Stimulated activated CD4-positive, alpha-beta T cell treated with anti-CD3 and anti-CD28 coated beads, TNF-alpha, amount 100 ng/mL, for 4 hours (primary cell): Measurements from ENCODE around the gene TBXAS1.

Experiments
- DNase-seq, 3 experiments: peaks; one replicate each; pipeline ENCODE4 v3.0.0-alpha.2; 2020; ENCODE audit warnings: low read depth in 3 of 3

TBXAS1 gene

GRCh38 chr7:140049339-140050024 is 220.4 kb downstream of the TBXAS1 start:
- no peak for DNase-seq

DNA sequence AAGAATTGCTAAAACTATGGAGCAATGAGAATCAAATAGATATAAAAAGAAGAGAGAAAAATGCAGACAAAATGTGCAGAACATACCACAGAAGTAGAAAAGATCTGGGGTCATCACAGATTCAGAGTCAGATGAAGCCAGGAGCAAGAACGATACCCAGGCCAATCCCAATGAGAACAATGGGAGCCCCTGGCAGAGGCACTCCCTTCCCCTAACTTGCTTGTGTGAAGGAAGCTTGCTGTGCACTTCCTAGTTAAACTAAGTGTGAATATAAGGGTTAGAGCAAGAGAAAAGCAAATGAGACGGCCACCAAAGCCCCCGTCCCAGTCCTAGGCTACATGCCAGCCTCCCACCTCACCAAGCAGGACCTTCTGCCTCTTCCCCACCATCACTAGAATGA is 221.0 kb downstream of the TBXAS1 start:
- no peak for DNase-seq

GRCh38 chr7:140051820-140052219 is 222.8 kb downstream of the TBXAS1 start:
- DNase-seq, result no peak

DNA sequence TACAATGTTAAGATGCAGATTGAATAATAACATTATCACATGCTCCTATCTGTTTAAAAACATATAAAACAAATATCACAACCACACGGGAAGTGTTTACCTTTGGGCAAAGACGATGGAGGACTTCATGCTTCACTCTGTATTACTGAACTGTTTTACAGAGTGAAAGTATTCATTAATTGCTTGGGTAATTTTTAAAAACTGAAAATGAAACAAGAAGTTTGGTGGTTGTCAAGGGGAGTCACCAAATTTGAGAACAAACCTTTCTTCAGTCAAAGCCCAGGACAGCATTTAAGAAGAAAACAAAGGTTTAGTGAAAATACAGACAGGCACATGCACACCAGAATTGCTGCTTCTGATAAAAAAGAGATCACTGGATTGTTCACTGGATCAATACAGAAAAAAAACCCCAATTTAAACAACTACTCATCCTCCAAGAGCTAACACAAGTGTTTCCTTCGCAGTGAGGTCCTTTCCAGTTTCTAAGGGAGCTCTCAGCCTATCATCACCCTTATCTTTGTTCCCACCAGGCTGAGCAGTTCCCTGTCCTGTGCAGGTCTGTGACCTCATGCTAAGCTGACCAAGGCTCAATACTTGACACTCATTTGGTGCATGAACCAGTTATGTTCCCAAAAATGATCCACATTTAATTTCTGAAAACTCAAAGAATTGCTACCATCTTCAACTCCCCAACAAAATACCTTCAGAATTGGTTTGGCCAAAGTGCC is 224.9 kb downstream of the TBXAS1 start:
- no peak for DNase-seq

- DNase-seq, result no peak
Observed at GRCh38 chr7:140054751-140055150, 225.7 kb downstream of the TBXAS1 start.

DNA sequence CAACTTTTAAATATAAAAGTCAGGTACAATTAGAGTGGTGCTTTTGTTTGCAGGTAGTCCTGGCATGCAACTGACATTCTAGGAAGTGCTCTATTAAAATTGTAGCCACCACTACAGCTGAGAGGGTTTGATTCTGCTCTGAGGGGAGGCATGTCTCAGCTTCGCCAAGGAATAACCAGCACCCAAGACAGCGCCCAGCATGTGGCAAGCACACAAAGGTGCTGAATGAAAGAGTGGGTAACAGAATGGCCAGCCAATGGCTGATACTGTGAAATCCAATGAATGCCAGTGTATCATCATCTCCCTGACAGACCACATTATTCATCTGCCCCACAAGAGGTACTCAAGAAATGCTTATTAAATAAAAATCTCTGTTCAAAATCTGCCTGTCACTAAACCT is 226.8 kb downstream of the TBXAS1 start:
- DNase-seq, result no peak

- DNase-seq, result no peak
Observed at GRCh38 chr7:140056431-140057142, 227.5 kb downstream of the TBXAS1 start.

DNA sequence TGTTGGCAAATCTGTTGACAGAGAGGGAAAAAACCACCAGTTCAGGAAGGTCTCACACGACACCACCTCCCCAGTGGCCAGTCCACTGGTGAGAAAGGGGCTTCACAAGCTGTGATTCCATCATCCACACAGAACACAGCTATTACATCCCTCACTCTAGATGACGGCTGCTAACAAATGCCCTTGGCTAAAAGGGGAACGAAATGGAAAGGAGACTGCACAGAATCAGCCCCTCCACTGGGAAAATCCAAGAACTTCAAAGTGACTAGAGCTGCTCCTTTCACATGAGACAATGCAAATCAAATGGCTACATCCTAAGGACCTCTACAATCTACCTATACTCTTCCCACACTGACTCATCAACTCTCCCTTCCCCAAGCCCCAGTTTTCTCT is 228.1 kb downstream of the TBXAS1 start:
- DNase-seq, result no peak

DNA sequence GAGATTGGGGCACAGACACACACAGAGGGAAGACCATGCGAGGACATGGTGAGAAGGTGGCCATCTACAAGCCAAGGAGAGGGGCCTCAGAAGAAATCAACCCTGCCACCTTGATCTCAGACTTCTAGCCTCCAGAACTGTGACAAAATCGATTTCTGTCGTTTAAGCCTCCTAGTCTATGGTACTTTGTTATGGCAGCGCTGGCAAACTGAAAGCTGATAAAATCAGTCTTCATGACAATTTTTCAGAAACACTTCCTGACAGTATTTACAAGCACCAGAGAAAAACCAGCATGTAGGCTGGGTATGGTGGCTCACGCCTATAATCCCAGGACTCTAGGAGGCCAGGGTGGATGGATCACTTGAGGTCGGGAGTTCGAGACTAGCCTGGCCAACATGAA is 229.5 kb downstream of the TBXAS1 start:
- DNase-seq, result no peak

DNA sequence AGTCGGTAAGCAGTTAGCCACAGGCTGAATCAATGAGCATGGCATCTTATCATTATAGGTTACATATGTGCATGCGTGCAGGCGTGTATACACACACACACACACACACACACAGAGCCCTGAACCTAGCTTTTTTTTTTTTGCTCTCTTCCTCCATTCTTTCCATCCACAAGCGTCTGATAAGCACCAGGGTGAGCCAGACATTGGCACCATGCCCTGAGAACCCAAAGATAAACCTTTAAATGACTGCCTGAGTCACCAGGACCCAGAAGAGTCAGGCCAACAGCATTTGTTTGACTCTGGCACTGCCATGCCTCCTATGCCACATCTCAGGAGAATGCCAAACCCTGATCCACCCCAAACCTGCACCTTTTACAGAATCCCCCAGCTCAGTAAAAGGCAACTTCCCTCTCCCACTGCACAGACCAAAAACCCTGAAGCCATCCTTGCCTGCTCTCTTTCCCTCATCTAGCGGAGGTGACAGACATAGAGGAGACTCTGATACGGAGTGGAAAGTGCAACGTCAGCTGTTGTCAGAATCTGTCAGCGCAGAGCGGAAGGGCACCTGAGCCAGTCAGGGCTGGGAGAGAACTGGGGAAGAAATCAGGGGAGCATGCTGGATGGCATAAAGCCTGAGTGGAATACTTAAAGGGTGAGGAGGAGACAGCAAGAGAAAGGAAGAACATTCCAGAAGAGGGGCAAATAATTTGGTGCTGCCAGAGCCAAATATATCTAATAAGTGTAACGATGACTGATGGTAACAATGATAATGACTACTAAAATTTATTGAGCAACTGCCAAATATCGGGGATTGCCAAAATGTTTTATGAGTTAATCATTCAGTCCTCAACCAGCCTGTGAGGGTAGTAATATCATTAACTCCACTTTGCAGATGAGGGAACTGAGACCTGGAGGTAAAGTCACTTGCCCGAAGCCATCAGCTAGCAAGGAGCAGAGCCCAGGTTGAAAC is 230.5 kb downstream of the TBXAS1 start:
- DNase-seq, result peak in 2 of 3 experiments; percentile 40 to 54

GRCh38 chr7:140060243-140060630 is 231.2 kb downstream of the TBXAS1 start:
- no peak for DNase-seq

GRCh38 chr7:140060788-140061606 is 231.9 kb downstream of the TBXAS1 start:
- DNase-seq, result no peak

DNA sequence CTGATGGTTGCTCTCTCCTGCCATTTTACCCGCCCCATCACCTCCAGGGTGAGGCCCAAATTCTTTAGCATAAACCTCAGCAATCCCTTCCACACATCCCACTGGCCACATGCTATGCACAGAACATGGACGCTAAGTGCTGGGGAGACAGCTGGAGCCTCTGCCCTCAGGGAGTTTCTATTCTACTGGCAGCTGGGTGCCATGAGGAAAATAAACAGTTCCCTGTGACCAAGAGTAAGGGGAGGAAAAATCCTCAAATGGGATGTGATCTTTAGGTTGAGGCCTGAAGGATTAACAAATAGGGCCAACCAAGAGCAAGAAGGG is 232.5 kb downstream of the TBXAS1 start:
- no peak for DNase-seq

DNA sequence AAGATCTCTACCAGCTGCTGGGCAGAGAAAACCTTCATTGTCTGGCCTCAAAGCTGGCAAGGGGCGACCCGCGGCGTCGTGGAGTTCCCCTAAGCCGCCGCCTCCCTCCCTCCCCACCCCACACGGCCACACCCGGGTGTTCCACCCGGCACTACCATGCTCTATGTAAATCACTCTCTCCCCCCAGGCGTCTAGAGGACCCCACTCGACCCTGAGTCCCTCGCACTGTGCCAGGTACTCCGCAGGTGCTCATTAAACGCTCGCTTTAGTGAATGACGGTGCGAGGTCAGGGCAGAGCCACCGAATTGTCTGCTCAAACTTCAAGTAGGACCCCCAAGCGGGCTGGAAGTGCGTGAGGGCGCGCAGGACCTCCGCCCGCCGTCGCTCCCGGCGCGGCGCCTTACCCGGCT is 233.1 kb downstream of the TBXAS1 start:
- DNase-seq, result peak; percentile 31 to 35 (median 32)

- peak; percentile 61 to 81 (median 79) for DNase-seq
Observed at GRCh38 chr7:140062528-140063299, 233.7 kb downstream of the TBXAS1 start, which contains the start of gene PARP12. Gene PARP12 (minus strand): TSS chr7:140062951. CDS start chr7:140062847, 104 bp downstream.

GRCh38 chr7:140067052-140067451 is 238.0 kb downstream of the TBXAS1 start:
- DNase-seq, result no peak

DNA sequence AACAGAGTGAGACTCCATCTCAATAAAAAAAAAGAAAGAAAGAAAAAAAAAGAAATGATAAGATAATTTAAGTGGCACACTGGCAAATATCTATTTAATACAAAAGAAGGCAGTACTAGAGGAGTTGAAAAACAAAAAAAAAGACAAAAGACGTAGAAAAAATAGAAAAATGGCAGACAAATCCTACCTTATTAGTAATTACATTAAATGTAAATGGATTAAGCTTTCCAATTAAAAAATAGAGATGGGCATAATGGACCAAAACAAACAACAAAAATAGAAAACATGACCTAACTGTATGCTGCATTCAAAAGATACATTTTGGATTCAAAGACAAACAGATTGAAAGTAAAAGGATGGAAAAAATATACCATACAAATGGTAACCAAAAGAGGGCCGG is 239.0 kb downstream of the TBXAS1 start:
- DNase-seq, result no peak

GRCh38 chr7:140069298-140069949 is 240.4 kb downstream of the TBXAS1 start:
- DNase-seq, result no peak
